GM19395 (cell line): ENCODE results near the gene SUCO.

ENCODE experiments used
- ATAC-seq: cut with Tn5 transposase; IDR thresholded peaks from one replicate; pipeline ENCODE4 v1.9.1; 2021; ENCODE audit warnings: mild to moderate bottlenecking, moderate library complexity; ENCODE audit not compliant: unreplicated experiment

The SUCO gene

DNA sequence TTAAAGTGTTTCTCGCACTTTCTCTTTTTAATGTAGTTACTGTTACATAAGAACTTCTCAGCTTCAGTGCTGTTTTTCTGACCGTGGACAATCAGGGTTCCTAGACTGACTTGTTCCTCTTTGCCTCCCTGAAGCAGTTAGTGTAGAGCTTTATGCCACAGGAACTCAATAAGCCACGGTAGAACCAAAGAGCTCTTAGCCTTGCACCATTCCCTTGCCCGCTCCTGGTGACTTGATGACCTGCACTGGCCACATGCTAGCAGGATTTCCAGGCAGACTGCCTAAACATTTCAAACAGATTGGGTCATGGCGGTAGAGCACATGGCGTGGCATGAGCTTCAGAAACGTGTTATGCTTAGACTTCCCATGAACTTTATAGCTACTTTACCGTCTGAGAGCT lies 107.2 kb downstream of the SUCO start:
- no peak for ATAC-seq

- no peak for ATAC-seq
These were observed 108.5 kb downstream of the SUCO start for GRCh38 chr1:172641492-172641891.

DNA sequence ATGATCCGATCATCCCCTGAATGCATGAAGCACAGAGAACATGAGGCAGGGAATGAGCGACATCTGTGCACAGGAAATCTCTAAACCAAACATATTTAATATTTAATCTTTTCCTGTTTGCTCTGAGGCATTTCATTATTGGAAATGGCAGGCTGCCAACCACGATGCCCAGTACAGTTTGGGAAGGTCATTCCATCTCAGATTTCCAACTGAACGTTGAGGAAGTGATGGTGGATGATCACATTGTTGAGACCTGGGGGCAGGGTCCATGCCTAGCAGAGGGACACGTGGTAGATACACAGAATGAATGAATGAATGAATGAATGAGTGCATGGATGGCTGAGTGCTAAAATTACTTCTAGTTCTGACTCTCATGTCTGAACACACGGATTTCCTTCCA lies 110.0 kb downstream of the SUCO start:
- ATAC-seq, result no peak

DNA sequence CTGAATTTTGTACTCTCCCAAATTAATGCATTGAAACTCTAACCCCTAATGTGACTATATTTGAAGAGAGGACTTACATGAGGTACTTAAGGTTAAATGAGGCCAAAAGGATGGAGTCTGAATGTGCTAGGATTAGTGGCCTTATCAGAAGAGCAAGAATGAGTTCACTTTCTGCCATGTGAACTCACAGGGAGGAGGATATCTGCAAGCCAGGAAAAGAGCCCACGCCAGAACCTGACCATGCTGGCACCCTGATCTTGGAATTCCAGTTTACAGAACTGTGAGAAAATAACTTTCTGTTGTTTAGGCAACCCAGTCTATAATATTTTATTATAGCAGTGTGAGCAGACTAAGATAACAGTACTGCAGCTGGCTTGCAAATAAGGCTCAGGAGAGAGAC lies 113.7 kb downstream of the SUCO start:
- ATAC-seq, result no peak

- ATAC-seq, result no peak
These were observed 114.2 kb downstream of the SUCO start for GRCh38 chr1:172647110-172647564.

DNA sequence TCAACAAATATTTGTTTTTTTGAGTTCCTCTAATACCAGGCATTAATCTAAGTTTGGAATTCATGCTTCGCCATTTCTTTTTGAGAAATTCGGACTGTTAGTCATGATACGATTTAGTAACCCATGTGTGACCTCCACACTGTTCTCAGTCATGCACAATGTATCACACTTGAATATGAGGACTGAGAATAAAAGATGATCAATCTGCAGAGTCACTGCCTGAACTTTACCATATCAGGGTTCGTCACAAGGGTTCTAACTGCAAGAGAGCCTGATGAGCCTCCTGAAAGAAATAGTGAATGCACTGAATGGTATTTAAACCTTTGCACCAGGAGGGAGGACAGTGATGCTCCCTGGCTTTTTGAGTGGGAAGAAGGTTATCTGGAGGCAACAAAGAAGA lies 115.0 kb downstream of the SUCO start:
- no peak for ATAC-seq

- ATAC-seq, result no peak
These were observed 117.7 kb downstream of the SUCO start for GRCh38 chr1:172650474-172651193.

- no peak for ATAC-seq
These were observed 120.2 kb downstream of the SUCO start for GRCh38 chr1:172653015-172653709.

DNA sequence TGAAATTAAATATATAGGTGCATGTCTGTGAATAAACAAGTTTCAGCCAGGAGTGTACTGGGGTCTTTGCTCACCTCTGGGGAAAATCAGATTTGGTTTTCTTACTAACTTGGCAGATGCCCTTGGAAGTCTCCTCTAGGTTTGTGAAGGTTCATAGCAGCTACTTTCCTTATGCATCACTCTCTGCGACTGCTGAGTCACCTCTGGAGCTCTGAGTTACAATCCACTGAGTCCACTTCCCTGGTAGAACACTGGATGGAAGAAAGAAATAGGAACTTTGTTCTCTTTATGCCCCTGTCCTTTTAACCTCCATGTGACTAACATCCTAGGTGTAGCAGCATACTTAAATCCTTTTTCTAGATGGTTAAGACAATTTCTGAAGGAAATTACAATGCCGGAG lies 121.6 kb downstream of the SUCO start:
- ATAC-seq, result no peak

- no peak for ATAC-seq
These were observed 123.6 kb downstream of the SUCO start for GRCh38 chr1:172656576-172656975.

GRCh38 chr1:172657586-172657985 lies 124.6 kb downstream of the SUCO start:
- ATAC-seq, result no peak

DNA sequence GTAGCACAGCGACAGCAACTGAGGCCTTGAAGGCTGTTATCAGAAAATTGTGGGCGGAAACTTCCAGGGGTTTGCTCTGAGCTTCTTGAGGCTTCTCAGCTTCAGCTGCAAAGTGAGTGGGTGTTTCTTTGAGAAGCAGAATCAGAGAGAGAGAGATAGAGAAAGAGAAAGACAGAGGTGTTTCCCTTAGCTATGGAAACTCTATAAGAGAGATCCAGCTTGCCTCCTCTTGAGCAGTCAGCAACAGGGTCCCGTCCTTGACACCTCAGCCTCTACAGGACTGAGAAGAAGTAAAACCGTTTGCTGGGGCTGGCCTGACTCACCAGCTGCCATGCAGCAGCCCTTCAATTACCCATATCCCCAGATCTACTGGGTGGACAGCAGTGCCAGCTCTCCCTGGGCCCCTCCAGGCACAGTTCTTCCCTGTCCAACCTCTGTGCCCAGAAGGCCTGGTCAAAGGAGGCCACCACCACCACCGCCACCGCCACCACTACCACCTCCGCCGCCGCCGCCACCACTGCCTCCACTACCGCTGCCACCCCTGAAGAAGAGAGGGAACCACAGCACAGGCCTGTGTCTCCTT lies 126.0 kb downstream of the SUCO start, which contains the start of gene FASLG:
FASLG (plus strand) TSS at position 233 of the 583 bp plus-strand sequence; CDS start at position 332, 99 bp downstream.
- no peak for ATAC-seq

- no peak for ATAC-seq
These were observed 128.2 kb downstream of the SUCO start for GRCh38 chr1:172661107-172661506.
